Mucosa of descending colon (tissue), 3 donors: ENCODE measurements around the gene CRMP1. TPM values are rescaled to one million over a fixed set of nuclear protein-coding genes. Genes with fewer than 3 reads are reported as not detected.

Source experiments
- ATAC-seq: fragments of 200-7000 bp; cut with Tn5 transposase; one replicate; pipeline ENCODE4 v1.9.1; 2020; ENCODE audit warnings: mild to moderate bottlenecking, moderate library complexity
- DNase-seq, 3 donors: peaks; one replicate each; pipeline ENCODE4 v3.0.0-alpha.2; 2020
- H3K36me3 ChIP-seq: fragments of 200-600 bp; one replicate; pipeline ENCODE4 v1.8.0; 2021; ENCODE audit warnings: low read depth, mild to moderate bottlenecking
- H3K4me1 ChIP-seq: fragments of 200-600 bp; one replicate; pipeline ENCODE4 v1.8.0; 2021; ENCODE audit warnings: low read depth, mild to moderate bottlenecking
- H3K4me3 ChIP-seq: fragments of 200-600 bp; one replicate; pipeline ENCODE4 v1.8.0; 2021; ENCODE audit warnings: mild to moderate bottlenecking
- H3K9me3 ChIP-seq: fragments of 200-600 bp; one replicate; pipeline ENCODE4 v1.8.0; 2021; ENCODE audit warnings: mild to moderate bottlenecking
- CTCF ChIP-seq: fragments of 200-600 bp; IDR thresholded peaks from one replicate; pipeline ENCODE4 v1.8.0; 2022; ENCODE audit warnings: antibody characterized with exemption, mild to moderate bottlenecking
- intact Hi-C, 2 donors: fragments of 100-400 bp; cut with DNase I in 1 of 2; cut with micrococcal nuclease in 1 of 2; formaldehyde crosslinking; loops; one replicate each; pipeline versions ENCODE4 v1.11.0 to v1.11.1; 2022; cut with DNase I, micrococcal nuclease
- total RNA-seq, 3 donors: library from RNA; stranded (reverse); fragmentation: NEBNext Ultra II Directional in 2 of 3; extraction: Animal tissue kit (Norgen Biotek cat#: 25700) in 2 of 3; gene quantifications; one replicate each; pipeline versions ENCODE4 v1.2.1 to v1.2.4, GENCODE V29; 2021 to 2023
- donor health status: DM: no; HTN: no; CAD: no; lungs with moderate emphysema.
- donor health status: DM: no; HTN: no; CAD: no.
- donor health status: DM: no; HTN: yes; CAD: no.

The CRMP1 gene
- total RNA-seq, 3 donors from 2014 or later: 0.58 to 4.4 (median 1.0) TPM

- Histone ChIP-seq H3K4me1 (peaks cover 11% of the 10 kb centered on the region), H3K36me3 (no peaks in the 10 kb centered on the region), H3K4me3 (no peak overlapping the region), H3K9me3 (no peaks in the 10 kb centered on the region)
- no peak for DNase-seq
- intact Hi-C loops: no loop called here
- TF ChIP-seq CTCF: no peak
- ATAC-seq: no peak
Observed at GRCh38 chr4:5891563-5892322, 1.1 kb downstream of the CRMP1 start.

- TF ChIP-seq CTCF: no peak
- Histone ChIP-seq H3K4me3 (no peak overlapping the region), H3K36me3 (no peaks in the 10 kb centered on the region), H3K4me1 (peaks cover 11% of the 10 kb centered on the region), H3K9me3 (no peaks in the 10 kb centered on the region)
- ATAC-seq (no peak), DNase-seq (no peak)
- intact Hi-C loops: no loop called here
Observed at GRCh38 chr4:5890063-5890727, 2.7 kb downstream of the CRMP1 start.

GRCh38 chr4:5889002-5889696 is 3.7 kb downstream of the CRMP1 start:
- ATAC-seq: no peak
- TF ChIP-seq CTCF: no peak
- intact Hi-C loops: no loop called here
- no peak overlapping the region for H3K4me3 ChIP-seq
- no peak for DNase-seq
- H3K9me3 ChIP-seq: no peaks in the 10 kb centered on the region
- peaks cover 11% of the 10 kb centered on the region for H3K4me1 ChIP-seq
- H3K36me3 ChIP-seq: no peaks in the 10 kb centered on the region

- intact Hi-C loops: no loop called here
- DNase-seq: no peak
Observed at GRCh38 chr4:5888222-5889001, 4.5 kb downstream of the CRMP1 start.

More at GRCh38 chr4:5888222-5889001, 4.5 kb downstream of the CRMP1 start:
- ATAC-seq: peak; percentile 12
- no peak overlapping the region for H3K4me3 ChIP-seq
- peaks cover 11% of the 10 kb centered on the region for H3K4me1 ChIP-seq
- H3K9me3 ChIP-seq: no peaks in the 10 kb centered on the region
- H3K36me3 ChIP-seq: no peaks in the 10 kb centered on the region
- no peak for TF ChIP-seq CTCF
